ENCODE data around the gene UPK1A. TPM values are rescaled to one million over a fixed set of nuclear protein-coding genes. Genes with fewer than 3 reads are reported as not detected.

UPK1A gene
- total and polyA plus RNA-seq, 2 donors (not counting 3 experiments of a cell fraction or from before 2014, with no cell fraction given) = not detected

GRCh38 chr19:35655600-35655999 lies 10.7 kb upstream of the UPK1A start:
- Histone ChIP-seq H3K9me3 (replicated peaks; ENCODE audit: control insufficient read depth, insufficient read depth, low read length) (no peaks in the 10 kb centered on the region), H3K9me1 (replicated peaks; ENCODE audit: control insufficient read depth, extremely low read depth, insufficient read depth, low read length) (no peaks in the 10 kb centered on the region), H4K20me1 (replicated peaks; ENCODE audit: control insufficient read depth, extremely low read depth, insufficient read depth, low read length) (no peaks in the 10 kb centered on the region), H2AFZ (ENCODE audit: low read depth, low read length) (no peak overlapping the region), H3K4me3 (replicated peaks in 1 of 3; ENCODE audit: insufficient read depth in 1 of 3, low read depth in 1 of 3, low read length in 3 of 3) (no peak overlapping the region), H3K9ac (replicated peaks; ENCODE audit: extremely low read depth, insufficient read depth, low read length) (no peak overlapping the region), H3K27ac (ENCODE audit: insufficient read depth, low read depth, low read length) (no peak overlapping the region), H3K79me2 (ENCODE audit: control insufficient read depth, insufficient read depth, low read length) (peaks cover 3% of the 10 kb centered on the region), H3K27me3 (ENCODE audit: control insufficient read depth in 2 of 2, insufficient read depth in 2 of 2, low read length in 2 of 2) (no peaks in the 10 kb centered on the region), H3K4me1 (ENCODE audit: control insufficient read depth, extremely low read depth, insufficient read depth, low read length) (no peaks in the 10 kb centered on the region), H3K4me2 (ENCODE audit: insufficient read depth, low read length) (no peak overlapping the region), H3K36me3 (ENCODE audit: control insufficient read depth in 2 of 2, extremely low read depth in 1 of 2, insufficient read depth in 2 of 2, low read length in 2 of 2) (peaks cover 9 to 20% of the 10 kb centered on the region in 2 experiments)
- FAIRE-seq (no peak), DNase-seq (ENCODE audit: low read depth, low spot score) (no peak)
- ChIA-PET POLR2A (no interaction called here), CTCF (interaction anchor here (1.8 kb wide), 1 partner anchor 9 kb away, joined by 5 read pairs; no protein-coding TSS in a partner anchor)
- no peak for TF ChIP-seq MYC (IDR thresholded peaks at IDR 0.05; ENCODE audit: low read depth, low read length)
- TF ChIP-seq FOS (IDR thresholded peaks at IDR 0.05; ENCODE audit: borderline replicate concordance, insufficient read depth, low read length) = no peak
- no peak for TF ChIP-seq GATA2 (IDR thresholded peaks at IDR 0.05; ENCODE audit: insufficient read depth, insufficient read length, low read depth, low read length)
- TF ChIP-seq JUN (IDR thresholded peaks at IDR 0.05; ENCODE audit: borderline replicate concordance, insufficient read depth, insufficient read length, low read depth) = no peak
- TF ChIP-seq, protein P1, sequence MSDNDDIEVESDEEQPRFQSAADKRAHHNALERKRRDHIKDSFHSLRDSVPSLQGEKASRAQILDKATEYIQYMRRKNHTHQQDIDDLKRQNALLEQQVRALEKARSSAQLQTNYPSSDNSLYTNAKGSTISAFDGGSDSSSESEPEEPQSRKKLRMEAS (IDR thresholded peaks at IDR 0.05; ENCODE audit: insufficient read depth, insufficient read length) = no peak
- no peak for TF ChIP-seq POLR2AphosphoS5 (IDR thresholded peaks at IDR 0.05; ENCODE audit: insufficient read depth, low read depth, low read length)
- no peak for TF ChIP-seq POLR2A (IDR thresholded peaks at IDR 0.05; ENCODE audit: low read depth, low read length)
- no peak for TF ChIP-seq EZH2 (IDR thresholded peaks at IDR 0.05; ENCODE audit: borderline replicate concordance, low read depth, low read length, severe bottlenecking)
- TF ChIP-seq, protein P2, sequence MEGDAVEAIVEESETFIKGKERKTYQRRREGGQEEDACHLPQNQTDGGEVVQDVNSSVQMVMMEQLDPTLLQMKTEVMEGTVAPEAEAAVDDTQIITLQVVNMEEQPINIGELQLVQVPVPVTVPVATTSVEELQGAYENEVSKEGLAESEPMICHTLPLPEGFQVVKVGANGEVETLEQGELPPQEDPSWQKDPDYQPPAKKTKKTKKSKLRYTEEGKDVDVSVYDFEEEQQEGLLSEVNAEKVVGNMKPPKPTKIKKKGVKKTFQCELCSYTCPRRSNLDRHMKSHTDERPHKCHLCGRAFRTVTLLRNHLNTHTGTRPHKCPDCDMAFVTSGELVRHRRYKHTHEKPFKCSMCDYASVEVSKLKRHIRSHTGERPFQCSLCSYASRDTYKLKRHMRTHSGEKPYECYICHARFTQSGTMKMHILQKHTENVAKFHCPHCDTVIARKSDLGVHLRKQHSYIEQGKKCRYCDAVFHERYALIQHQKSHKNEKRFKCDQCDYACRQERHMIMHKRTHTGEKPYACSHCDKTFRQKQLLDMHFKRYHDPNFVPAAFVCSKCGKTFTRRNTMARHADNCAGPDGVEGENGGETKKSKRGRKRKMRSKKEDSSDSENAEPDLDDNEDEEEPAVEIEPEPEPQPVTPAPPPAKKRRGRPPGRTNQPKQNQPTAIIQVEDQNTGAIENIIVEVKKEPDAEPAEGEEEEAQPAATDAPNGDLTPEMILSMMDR (IDR thresholded peaks at IDR 0.05; ENCODE audit: extremely low read depth in 1 of 2, insufficient read depth in 1 of 2, low read depth in 1 of 2, low read length in 2 of 2) = no peak
- intact Hi-C loops (cut with micrococcal nuclease) (no loop called here), dilution Hi-C loops (cut with MboI; ENCODE audit: extremely low pct_ligation_motif_present, low sequenced_read_pairs) (no loop called here)
- no TSS peak for BruUV-seq (replicated peaks)
